BE2C (cell line): Measurements from ENCODE around the gene AZI2.

ENCODE experiments used
- DNase-seq: peaks from one replicate; pipeline ENCODE4 v3.0.0-alpha.2; 2020
- H3K27me3 ChIP-seq: fragments of 250-450 bp; sonication (Bioruptor Pico); 2 replicates; pipeline ENCODE4 v1.5.1; 2020; ENCODE audit warnings: mild to moderate bottlenecking
- H3K36me3 ChIP-seq: fragments of 250-450 bp; sonication (Bioruptor Pico); 2 replicates; pipeline ENCODE4 v1.5.1; 2020; ENCODE audit warnings: mild to moderate bottlenecking
- H3K4me1 ChIP-seq: fragments of 250-450 bp; sonication (Bioruptor Pico); 2 replicates; pipeline ENCODE4 v1.5.1; 2020
- H3K4me3 ChIP-seq: 2 replicates; pipeline ENCODE4 v1.5.1; 2011; ENCODE audit warnings: low read depth, low read length
- H3K9me3 ChIP-seq: fragments of 250-450 bp; sonication (Bioruptor Pico); 2 replicates; pipeline ENCODE4 v1.5.1; 2020
- TF ChIP-seq, protein P1 (sequence below): IDR thresholded peaks from 2 replicates; pipeline ENCODE4 v1.5.1; 2012; ENCODE audit warnings: mild to moderate bottlenecking, low read depth, low read length

Gene AZI2

GRCh38 chr3:28347374-28348264, 1.0 kb downstream of the AZI2 start:
- Histone ChIP-seq H3K4me1 (no peaks in the 10 kb centered on the region), H3K27me3 (no peaks in the 10 kb centered on the region), H3K36me3 (no peaks in the 10 kb centered on the region), H3K9me3 (no peaks in the 10 kb centered on the region), H3K4me3 (peak overlapping the region; percentile 78)
- TF ChIP-seq, protein P1, sequence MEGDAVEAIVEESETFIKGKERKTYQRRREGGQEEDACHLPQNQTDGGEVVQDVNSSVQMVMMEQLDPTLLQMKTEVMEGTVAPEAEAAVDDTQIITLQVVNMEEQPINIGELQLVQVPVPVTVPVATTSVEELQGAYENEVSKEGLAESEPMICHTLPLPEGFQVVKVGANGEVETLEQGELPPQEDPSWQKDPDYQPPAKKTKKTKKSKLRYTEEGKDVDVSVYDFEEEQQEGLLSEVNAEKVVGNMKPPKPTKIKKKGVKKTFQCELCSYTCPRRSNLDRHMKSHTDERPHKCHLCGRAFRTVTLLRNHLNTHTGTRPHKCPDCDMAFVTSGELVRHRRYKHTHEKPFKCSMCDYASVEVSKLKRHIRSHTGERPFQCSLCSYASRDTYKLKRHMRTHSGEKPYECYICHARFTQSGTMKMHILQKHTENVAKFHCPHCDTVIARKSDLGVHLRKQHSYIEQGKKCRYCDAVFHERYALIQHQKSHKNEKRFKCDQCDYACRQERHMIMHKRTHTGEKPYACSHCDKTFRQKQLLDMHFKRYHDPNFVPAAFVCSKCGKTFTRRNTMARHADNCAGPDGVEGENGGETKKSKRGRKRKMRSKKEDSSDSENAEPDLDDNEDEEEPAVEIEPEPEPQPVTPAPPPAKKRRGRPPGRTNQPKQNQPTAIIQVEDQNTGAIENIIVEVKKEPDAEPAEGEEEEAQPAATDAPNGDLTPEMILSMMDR, result no peak
- DNase-seq, result no peak

DNA sequence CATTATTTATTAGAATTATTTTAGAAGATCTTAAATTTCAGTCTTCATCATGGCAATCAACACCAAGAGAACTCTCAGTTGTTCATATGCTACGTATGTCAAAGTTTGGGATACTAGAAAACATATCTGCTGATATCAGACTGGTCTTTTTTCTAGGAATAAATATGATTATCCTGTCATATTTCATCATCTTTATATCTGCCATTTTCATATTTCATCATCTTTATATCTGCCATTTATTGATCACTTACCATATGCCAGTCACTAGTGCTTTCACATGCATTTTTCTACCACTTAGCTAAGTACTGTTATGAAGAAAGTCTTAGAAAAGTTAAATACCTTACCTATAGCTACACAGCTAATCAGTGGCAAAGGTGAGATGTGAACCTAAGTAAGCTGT, 2.9 kb downstream of the AZI2 start:
- Histone ChIP-seq H3K9me3 (no peaks in the 10 kb centered on the region), H3K4me1 (no peaks in the 10 kb centered on the region), H3K4me3 (no peak overlapping the region), H3K36me3 (no peaks in the 10 kb centered on the region), H3K27me3 (no peaks in the 10 kb centered on the region)
- no peak for DNase-seq
- TF ChIP-seq, protein P1, result no peak

- Histone ChIP-seq H3K4me3 (no peak overlapping the region), H3K27me3 (no peaks in the 10 kb centered on the region), H3K9me3 (no peaks in the 10 kb centered on the region), H3K4me1 (no peaks in the 10 kb centered on the region), H3K36me3 (no peaks in the 10 kb centered on the region)
- TF ChIP-seq, protein P1, result no peak
- no peak for DNase-seq
Observed at GRCh38 chr3:28343144-28343543, 5.5 kb downstream of the AZI2 start.

DNA sequence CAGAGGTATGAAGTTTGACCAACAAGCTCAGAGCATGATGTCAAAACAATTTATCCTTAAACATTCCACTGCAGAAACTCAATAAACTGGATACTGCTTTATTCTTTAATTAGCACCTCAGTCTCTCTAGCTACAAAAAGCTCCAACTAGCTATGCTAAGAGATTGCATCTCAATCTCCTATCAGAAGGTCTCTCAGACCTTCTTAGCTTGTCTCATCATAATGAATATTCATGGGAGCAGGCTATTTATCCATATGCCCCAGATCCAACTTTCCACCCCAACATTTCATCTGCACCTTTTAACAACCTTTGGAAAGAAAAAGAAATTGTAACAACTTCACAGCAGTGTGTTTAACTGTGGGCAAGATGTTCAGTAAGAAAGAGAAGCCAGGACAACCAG, 11.4 kb downstream of the AZI2 start:
- TF ChIP-seq, protein P1, result no peak
- H3K36me3 ChIP-seq, result no peaks in the 10 kb centered on the region

GRCh38 chr3:28335246-28335645, 13.4 kb downstream of the AZI2 start:
- H3K36me3 ChIP-seq, result no peaks in the 10 kb centered on the region
- H3K4me1 ChIP-seq, result no peaks in the 10 kb centered on the region
- H3K9me3 ChIP-seq, result no peaks in the 10 kb centered on the region
- TF ChIP-seq, protein P1, result no peak
- no peak overlapping the region for H3K4me3 ChIP-seq
- no peaks in the 10 kb centered on the region for H3K27me3 ChIP-seq
- DNase-seq, result no peak

More for the DNA sequence above, 11.4 kb downstream of the AZI2 start:
- DNase-seq, result no peak
- Histone ChIP-seq H3K9me3 (no peaks in the 10 kb centered on the region), H3K4me1 (no peaks in the 10 kb centered on the region), H3K27me3 (no peaks in the 10 kb centered on the region), H3K4me3 (no peak overlapping the region)

DNA sequence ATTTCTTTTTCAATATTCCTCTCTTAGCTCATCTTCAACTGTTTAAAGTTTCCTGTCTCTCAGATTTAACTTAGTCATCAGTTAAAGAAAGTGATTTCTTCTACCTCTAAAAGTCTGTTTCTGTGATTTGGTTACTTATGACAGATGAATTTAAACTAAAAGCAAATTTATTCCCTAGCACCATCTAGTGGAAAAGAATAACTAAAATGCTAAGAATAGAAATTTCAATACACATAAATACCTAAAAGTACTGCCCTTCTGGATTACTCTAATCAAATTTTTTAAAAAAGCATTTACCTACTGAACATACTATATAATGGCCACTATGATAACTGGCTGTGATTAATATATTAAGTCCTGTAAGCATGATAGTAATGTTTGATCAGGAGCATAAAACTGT, 14.1 kb downstream of the AZI2 start:
- Histone ChIP-seq H3K27me3 (no peaks in the 10 kb centered on the region), H3K36me3 (no peaks in the 10 kb centered on the region), H3K9me3 (no peaks in the 10 kb centered on the region), H3K4me3 (no peak overlapping the region), H3K4me1 (no peaks in the 10 kb centered on the region)
- TF ChIP-seq, protein P1, result no peak
- no peak for DNase-seq
